Smooth muscle cell (in vitro differentiated cells): ENCODE measurements around the gene GRM4. TPM values are rescaled to one million over a fixed set of nuclear protein-coding genes. Genes with fewer than 3 reads are reported as not detected.

Experiments used
- DNase-seq: peaks from one replicate; lab custom pipeline; 2025; ENCODE audit not compliant: unreplicated experiment; lab: John Stamatoyannopoulos, UW
- H2AFZ ChIP-seq: fragments of 200-600 bp; sonication (generic); 2 replicates; pipeline ENCODE4 v1.6.0; 2016; ENCODE audit warnings: antibody characterized with exemption, low read depth, mild to moderate bottlenecking
- H3F3A ChIP-seq: fragments of 200-600 bp; sonication (generic); 2 replicates; pipeline ENCODE4 v1.6.0; 2017; ENCODE audit warnings: antibody characterized with exemption, low read depth
- H3K27ac ChIP-seq: fragments of 200-600 bp; sonication (generic); 2 replicates; pipeline ENCODE4 v1.5.1; 2016; ENCODE audit warnings: low read depth, mild to moderate bottlenecking
- H3K27me3 ChIP-seq: fragments of 200-600 bp; sonication (generic); 2 replicates; pipeline ENCODE4 v1.6.1; 2016; ENCODE audit warnings: low read depth, mild to moderate bottlenecking
- H3K36me3 ChIP-seq: fragments of 200-600 bp; sonication (generic); 2 replicates; pipeline ENCODE4 v1.5.1; 2016; ENCODE audit warnings: low read depth
- H3K4me1 ChIP-seq: fragments of 200-600 bp; sonication (generic); 2 replicates; pipeline ENCODE4 v1.5.1; 2016; ENCODE audit warnings: low read depth
- H3K4me2 ChIP-seq: fragments of 200-600 bp; sonication (generic); 2 replicates; pipeline ENCODE4 v1.6.0; 2016; ENCODE audit warnings: mild to moderate bottlenecking
- H3K4me3 ChIP-seq: fragments of 200-600 bp; sonication (generic); 2 replicates; pipeline ENCODE4 v1.5.1; 2016; ENCODE audit warnings: mild to moderate bottlenecking
- H3K79me2 ChIP-seq: fragments of 200-600 bp; sonication (generic); 2 replicates; pipeline ENCODE4 v1.6.0; 2016; ENCODE audit warnings: low read depth, mild to moderate bottlenecking
- H3K9ac ChIP-seq: fragments of 200-600 bp; sonication (generic); 2 replicates; pipeline ENCODE4 v1.6.0; 2016; ENCODE audit warnings: low read depth
- H3K9me3 ChIP-seq: fragments of 200-600 bp; sonication (generic); replicated peaks from 2 replicates; pipeline ENCODE4 v1.5.1; 2016; ENCODE audit warnings: low read depth
- H4K20me1 ChIP-seq: fragments of 200-600 bp; sonication (generic); 2 replicates; pipeline ENCODE4 v1.6.0; 2016; ENCODE audit warnings: low read depth
- WGBS: methylation state at CpG from one replicate; pipeline ENCODE4 v1.1.7; 2016; ENCODE audit warnings: low lambda C conversion rate; 5-methylcytosine and 5-hydroxymethylcytosine counted together
- polyA plus RNA-seq: library from polyadenylated mRNA; unstranded; fragments of >200 nt; fragmentation: Nextera tagmentation; extraction: Ambion mirVana; gene quantifications from 2 replicates; pipeline ENCODE4 v1.2.1, GENCODE V29; 2016
- total RNA-seq: library from RNA; depleted of rRNA; stranded (reverse); fragments of >200 nt; gene quantifications from 2 replicates; pipeline ENCODE4 v1.2.3, GENCODE V29; 2014
- TF ChIP-seq, protein P1 (sequence below): fragments of 200-600 bp; sonication (generic); IDR thresholded peaks from 2 replicates; pipeline ENCODE4 v1.5.1; 2017; ENCODE audit warnings: borderline replicate concordance, mild to moderate bottlenecking, antibody characterized with exemption; ENCODE audit not compliant: insufficient read depth, poor library complexity, severe bottlenecking

The GRM4 gene
- total and polyA plus RNA-seq, 2 experiments from 2014 or later, result 0.21 TPM; not detected in 1

DNA sequence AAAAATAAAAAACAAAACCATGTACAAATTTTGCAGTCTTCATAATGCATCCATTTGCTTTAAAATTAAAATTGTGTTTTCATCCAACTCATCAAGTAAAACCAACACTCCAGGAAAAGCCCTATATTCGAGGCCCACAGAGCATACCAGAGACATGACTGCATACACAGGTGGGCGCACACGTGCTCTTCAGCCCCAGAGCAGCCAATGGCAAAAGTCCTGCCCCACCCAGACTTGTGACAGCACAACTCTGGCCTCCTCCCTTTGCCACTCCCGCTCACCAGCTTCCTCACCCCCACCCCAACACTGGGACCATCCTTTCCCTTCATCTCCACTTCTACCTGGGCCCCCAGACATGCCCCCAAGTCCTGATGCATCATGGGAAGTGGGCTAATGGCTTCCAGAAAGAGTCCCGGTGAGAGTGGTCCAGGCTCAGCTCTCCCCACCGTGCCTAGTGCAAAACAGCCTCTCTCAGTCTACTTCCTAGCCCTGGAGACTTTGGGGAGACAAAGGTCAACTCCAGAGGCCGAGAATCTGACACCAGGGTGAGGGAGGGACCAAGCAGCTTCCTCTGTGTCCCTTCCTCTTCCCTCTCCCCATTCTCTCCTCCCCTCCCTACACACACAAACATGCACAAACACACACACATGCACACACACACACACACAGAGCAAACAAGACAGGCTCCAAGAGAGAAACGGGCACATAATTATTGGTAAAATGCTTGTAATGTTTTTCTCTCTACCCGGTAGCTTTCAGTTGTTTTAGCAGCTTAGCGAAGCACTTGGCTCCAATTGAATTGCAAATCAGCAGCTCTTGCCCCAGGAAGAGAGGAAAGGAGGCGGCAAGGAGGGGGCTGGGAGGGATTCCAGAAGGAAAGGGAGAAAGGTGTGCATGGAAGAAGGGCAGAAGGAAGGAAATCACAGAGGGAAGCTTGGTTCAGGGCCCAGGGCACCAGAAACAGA lies 14.3 kb downstream of the GRM4 start:
- TF ChIP-seq, protein P1, sequence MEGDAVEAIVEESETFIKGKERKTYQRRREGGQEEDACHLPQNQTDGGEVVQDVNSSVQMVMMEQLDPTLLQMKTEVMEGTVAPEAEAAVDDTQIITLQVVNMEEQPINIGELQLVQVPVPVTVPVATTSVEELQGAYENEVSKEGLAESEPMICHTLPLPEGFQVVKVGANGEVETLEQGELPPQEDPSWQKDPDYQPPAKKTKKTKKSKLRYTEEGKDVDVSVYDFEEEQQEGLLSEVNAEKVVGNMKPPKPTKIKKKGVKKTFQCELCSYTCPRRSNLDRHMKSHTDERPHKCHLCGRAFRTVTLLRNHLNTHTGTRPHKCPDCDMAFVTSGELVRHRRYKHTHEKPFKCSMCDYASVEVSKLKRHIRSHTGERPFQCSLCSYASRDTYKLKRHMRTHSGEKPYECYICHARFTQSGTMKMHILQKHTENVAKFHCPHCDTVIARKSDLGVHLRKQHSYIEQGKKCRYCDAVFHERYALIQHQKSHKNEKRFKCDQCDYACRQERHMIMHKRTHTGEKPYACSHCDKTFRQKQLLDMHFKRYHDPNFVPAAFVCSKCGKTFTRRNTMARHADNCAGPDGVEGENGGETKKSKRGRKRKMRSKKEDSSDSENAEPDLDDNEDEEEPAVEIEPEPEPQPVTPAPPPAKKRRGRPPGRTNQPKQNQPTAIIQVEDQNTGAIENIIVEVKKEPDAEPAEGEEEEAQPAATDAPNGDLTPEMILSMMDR, result no peak
- Histone ChIP-seq H3K27me3 (peaks cover 3% of the 10 kb centered on the region), H3K4me3 (no peak overlapping the region), H3K4me1 (no peaks in the 10 kb centered on the region), H4K20me1 (no peaks in the 10 kb centered on the region), H3K9me3 (no peaks in the 10 kb centered on the region), H3K27ac (no peak overlapping the region), H3F3A (no peaks in the 10 kb centered on the region), H3K79me2 (no peaks in the 10 kb centered on the region), H3K36me3 (no peaks in the 10 kb centered on the region), H3K4me2 (no peak overlapping the region), H3K9ac (no peak overlapping the region), H2AFZ (no peak overlapping the region)
- no peak for DNase-seq
- 15% methylated on average over 11 of the region's 11 CpGs for WGBS

GRCh38 chr6:34130862-34131261 lies 15.0 kb downstream of the GRM4 start:
- no peaks in the 10 kb centered on the region for H3K79me2 ChIP-seq
- no peak for DNase-seq
- 71% methylated on average over 5 of the region's 5 CpGs for WGBS
- no peaks in the 10 kb centered on the region for H3K36me3 ChIP-seq
- H3F3A ChIP-seq, result no peaks in the 10 kb centered on the region
- TF ChIP-seq, protein P1, result no peak
- H3K9ac ChIP-seq, result no peak overlapping the region
- H4K20me1 ChIP-seq, result no peaks in the 10 kb centered on the region
- H3K9me3 ChIP-seq, result no peaks in the 10 kb centered on the region
- H3K4me1 ChIP-seq, result no peaks in the 10 kb centered on the region
- H2AFZ ChIP-seq, result no peak overlapping the region
- H3K27me3 ChIP-seq, result peaks cover 5% of the 10 kb centered on the region
- no peak overlapping the region for H3K27ac ChIP-seq
- H3K4me3 ChIP-seq, result no peak overlapping the region
- no peak overlapping the region for H3K4me2 ChIP-seq

DNA sequence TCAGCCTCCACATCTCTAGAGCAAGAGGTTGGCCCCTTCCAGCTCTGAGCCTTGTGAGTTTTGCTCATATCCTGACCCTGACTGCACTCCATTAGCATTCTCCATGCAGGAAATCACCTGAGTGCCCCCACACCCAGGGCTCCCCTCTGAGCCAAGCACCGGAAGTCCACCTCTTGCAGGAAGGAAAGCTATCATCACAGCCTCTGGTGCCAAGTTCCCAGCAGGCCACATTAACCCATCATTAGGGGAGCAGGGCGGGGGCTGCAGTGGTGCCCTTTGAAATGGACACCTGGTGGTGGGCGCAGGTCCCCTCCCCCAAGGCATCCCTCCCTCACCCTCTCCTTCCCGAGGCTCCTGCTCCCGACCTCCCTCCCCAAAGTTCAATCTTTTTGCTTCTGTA lies 16.1 kb downstream of the GRM4 start:
- H3K79me2 ChIP-seq, result no peaks in the 10 kb centered on the region
- no peak overlapping the region for H3K9ac ChIP-seq
- no peaks in the 10 kb centered on the region for H4K20me1 ChIP-seq
- H3K9me3 ChIP-seq, result no peaks in the 10 kb centered on the region
- H3F3A ChIP-seq, result no peaks in the 10 kb centered on the region
- H3K4me1 ChIP-seq, result no peaks in the 10 kb centered on the region
- TF ChIP-seq, protein P1, result no peak
- H3K4me2 ChIP-seq, result no peak overlapping the region
- no peaks in the 10 kb centered on the region for H3K36me3 ChIP-seq
- H3K4me3 ChIP-seq, result no peak overlapping the region
- no peak overlapping the region for H2AFZ ChIP-seq
- 57% methylated on average over 5 of the region's 5 CpGs for WGBS
- no peak for DNase-seq
- peaks cover 7% of the 10 kb centered on the region for H3K27me3 ChIP-seq
- no peak overlapping the region for H3K27ac ChIP-seq
